GM10266 (cell line): ENCODE results near the gene PRADC1.

Experiments used
- DNase-seq: peaks from one replicate; pipeline ENCODE4 v3.0.0; 2012; ENCODE audit errors: extremely low spot score
- CTCF ChIP-seq: IDR thresholded peaks from 2 replicates; pipeline ENCODE4 v1.5.1; 2012; ENCODE audit warnings: mild to moderate bottlenecking, low read depth; ENCODE audit not compliant: control insufficient read depth, insufficient read depth; ENCODE audit errors: missing control alignments

The PRADC1 gene

GRCh38 chr2:73252238-73253027 is 19.4 kb upstream of the PRADC1 start:
- DNase-seq, result no peak
- TF ChIP-seq CTCF, result no peak

- DNase-seq, result no peak
- no peak for TF ChIP-seq CTCF
Measured at GRCh38 chr2:73250872-73251846, 18.1 kb upstream of the PRADC1 start.

- TF ChIP-seq CTCF, result no peak
- no peak for DNase-seq
Measured at GRCh38 chr2:73249636-73250035, 16.6 kb upstream of the PRADC1 start.

- TF ChIP-seq CTCF, result no peak
- DNase-seq, result no peak
Measured at GRCh38 chr2:73246850-73247249, 13.8 kb upstream of the PRADC1 start.

- TF ChIP-seq CTCF, result no peak
- no peak for DNase-seq
Measured at GRCh38 chr2:73244580-73244979, 11.5 kb upstream of the PRADC1 start.

GRCh38 chr2:73243884-73244570 is 11.0 kb upstream of the PRADC1 start:
- no peak for DNase-seq
- no peak for TF ChIP-seq CTCF

- DNase-seq, result no peak
Measured at GRCh38 chr2:73239776-73240175, 6.7 kb upstream of the PRADC1 start.

More at GRCh38 chr2:73239776-73240175, 6.7 kb upstream of the PRADC1 start:
- no peak for TF ChIP-seq CTCF
